Measurements from ENCODE around the gene DYNC2I2. TPM values are rescaled to one million over a fixed set of nuclear protein-coding genes. Genes with fewer than 3 reads are reported as not detected.

The DYNC2I2 gene
- total and polyA plus RNA-seq, 12 donors, result 7.5 to 192 (median 83.2) TPM

Other genes with a start within 250 kb of the DYNC2I2 start
- 10 to 100 TPM in 8 of 9 donors, 1 to 10 TPM in 1; 8.1 to 43.5 (median 16.8) TPM for gene CERCAM, start 236.0 kb downstream of the DYNC2I2 start, total RNA-seq
- gene CERCAM, start 236.0 kb downstream of the DYNC2I2 start, polyA plus RNA-seq, result 10 to 100 TPM in 2 of 3 donors, 1 to 10 TPM in 1; 5.1 to 34.2 (median 16.2) TPM
- gene ODF2, start 200.8 kb downstream of the DYNC2I2 start, total RNA-seq, result 10 to 100 TPM; 10.2 to 18.6 (median 14.0) TPM
- gene ODF2, start 200.8 kb downstream of the DYNC2I2 start, polyA plus RNA-seq, result 10 to 100 TPM; 16.6 to 21.6 (median 19.6) TPM
- gene GLE1, start 152.1 kb downstream of the DYNC2I2 start, total RNA-seq, result 10 to 100 TPM; 23.6 to 81.9 (median 29.2) TPM
- 10 to 100 TPM; 13.1 to 33.4 (median 13.8) TPM for gene GLE1, start 152.1 kb downstream of the DYNC2I2 start, polyA plus RNA-seq
- gene SPTAN1, start 104.3 kb downstream of the DYNC2I2 start, total RNA-seq, result 100 to 1,000 TPM; 136 to 316 (median 224) TPM
- 100 to 1,000 TPM; 167 to 278 (median 252) TPM for gene SPTAN1, start 104.3 kb downstream of the DYNC2I2 start, polyA plus RNA-seq
- 100 to 1,000 TPM; 122 to 327 (median 191) TPM for gene SET, start 32.4 kb upstream of the DYNC2I2 start, total RNA-seq
- 100 to 1,000 TPM in 2 of 3 donors, 10 to 100 TPM in 1; 62.1 to 352 (median 105) TPM for gene SET, start 32.4 kb upstream of the DYNC2I2 start, polyA plus RNA-seq
- 1 to 10 TPM; 1.1 to 6.3 (median 3.6) TPM for gene PKN3, start 45.7 kb upstream of the DYNC2I2 start, total RNA-seq
- gene PKN3, start 45.7 kb upstream of the DYNC2I2 start, polyA plus RNA-seq, result 1 to 10 TPM in 2 of 3 donors, under 1 TPM in 1; 0.90 to 8.6 (median 8.1) TPM
- gene ZDHHC12, start 67.3 kb upstream of the DYNC2I2 start, total RNA-seq, result 10 to 100 TPM; 15.5 to 97.4 (median 28.7) TPM
- 10 to 100 TPM in 2 of 3 donors, 1 to 10 TPM in 1; 1.6 to 64.8 (median 33.1) TPM for gene ZDHHC12, start 67.3 kb upstream of the DYNC2I2 start, polyA plus RNA-seq
- gene ZER1, start 115.1 kb upstream of the DYNC2I2 start, total RNA-seq, result 100 to 1,000 TPM in 1 of 9 donors, 10 to 100 TPM in 8; 19.1 to 131 (median 66.0) TPM
- gene ZER1, start 115.1 kb upstream of the DYNC2I2 start, polyA plus RNA-seq, result 10 to 100 TPM; 17.0 to 51.1 (median 41.7) TPM
- gene TBC1D13, start 130.4 kb upstream of the DYNC2I2 start, total RNA-seq, result 10 to 100 TPM; 15.9 to 72.7 (median 31.7) TPM
- gene TBC1D13, start 130.4 kb upstream of the DYNC2I2 start, polyA plus RNA-seq, result 10 to 100 TPM; 21.2 to 27.1 (median 27.0) TPM
- 100 to 1,000 TPM in 1 of 9 donors, 10 to 100 TPM in 8; 15.9 to 113 (median 32.2) TPM for gene ENDOG, start 161.7 kb upstream of the DYNC2I2 start, total RNA-seq
- gene ENDOG, start 161.7 kb upstream of the DYNC2I2 start, polyA plus RNA-seq, result 10 to 100 TPM in 2 of 3 donors, 1 to 10 TPM in 1; 4.9 to 39.8 (median 19.1) TPM
- 10 to 100 TPM; 18.5 to 56.3 (median 37.6) TPM for gene SPOUT1, start 172.9 kb upstream of the DYNC2I2 start, total RNA-seq
- 10 to 100 TPM; 20.8 to 51.6 (median 41.1) TPM for gene SPOUT1, start 172.9 kb upstream of the DYNC2I2 start, polyA plus RNA-seq
- gene KYAT1, start 225.1 kb upstream of the DYNC2I2 start, total RNA-seq, result 10 to 100 TPM in 1 of 9 donors, 1 to 10 TPM in 8; 3.5 to 10.3 (median 7.7) TPM
- gene KYAT1, start 225.1 kb upstream of the DYNC2I2 start, polyA plus RNA-seq, result 1 to 10 TPM; 3.5 to 9.6 (median 5.8) TPM
- gene LRRC8A, start 225.3 kb upstream of the DYNC2I2 start, total RNA-seq, result 10 to 100 TPM; 10.3 to 88.3 (median 41.0) TPM
- gene LRRC8A, start 225.3 kb upstream of the DYNC2I2 start, polyA plus RNA-seq, result 10 to 100 TPM in 2 of 3 donors, 1 to 10 TPM in 1; 9.0 to 15.7 (median 13.0) TPM

Measured in adrenal gland (tissue), 12 donors.